ENCODE data around the gene CALML6.
A peak's percentile ranks its signal among the peaks of the same experiment; 100 is the strongest.

CALML6 gene

DNA sequence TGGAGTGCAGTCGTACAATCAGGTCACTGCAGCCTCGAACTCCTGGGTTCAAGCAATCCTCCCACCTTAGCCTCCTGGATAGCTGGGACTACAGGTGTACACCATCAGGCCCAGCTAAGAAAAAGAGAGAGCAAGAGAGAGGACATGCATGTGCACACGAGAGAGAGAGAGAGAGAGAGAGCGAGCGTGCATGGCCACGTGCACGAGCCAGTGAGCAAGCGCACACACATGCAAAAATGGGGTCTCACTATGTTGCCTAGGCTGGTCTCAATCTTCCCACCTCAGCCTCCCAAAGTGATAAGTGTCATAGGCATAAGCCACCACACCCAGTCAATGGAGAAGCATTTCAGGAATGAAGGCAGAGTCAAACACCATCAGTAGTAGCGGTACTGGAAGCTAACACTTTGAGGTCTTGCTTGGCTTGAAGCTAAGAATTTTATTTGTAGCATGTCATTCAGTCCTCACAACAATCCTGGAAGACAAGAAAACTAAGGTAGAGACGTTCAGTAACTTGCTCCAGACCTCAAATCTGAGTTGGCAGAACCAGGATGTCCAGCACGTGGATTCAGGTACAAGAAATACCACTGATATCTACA is 38.6 kb upstream of the CALML6 start:
- TF ChIP-seq, protein P1, sequence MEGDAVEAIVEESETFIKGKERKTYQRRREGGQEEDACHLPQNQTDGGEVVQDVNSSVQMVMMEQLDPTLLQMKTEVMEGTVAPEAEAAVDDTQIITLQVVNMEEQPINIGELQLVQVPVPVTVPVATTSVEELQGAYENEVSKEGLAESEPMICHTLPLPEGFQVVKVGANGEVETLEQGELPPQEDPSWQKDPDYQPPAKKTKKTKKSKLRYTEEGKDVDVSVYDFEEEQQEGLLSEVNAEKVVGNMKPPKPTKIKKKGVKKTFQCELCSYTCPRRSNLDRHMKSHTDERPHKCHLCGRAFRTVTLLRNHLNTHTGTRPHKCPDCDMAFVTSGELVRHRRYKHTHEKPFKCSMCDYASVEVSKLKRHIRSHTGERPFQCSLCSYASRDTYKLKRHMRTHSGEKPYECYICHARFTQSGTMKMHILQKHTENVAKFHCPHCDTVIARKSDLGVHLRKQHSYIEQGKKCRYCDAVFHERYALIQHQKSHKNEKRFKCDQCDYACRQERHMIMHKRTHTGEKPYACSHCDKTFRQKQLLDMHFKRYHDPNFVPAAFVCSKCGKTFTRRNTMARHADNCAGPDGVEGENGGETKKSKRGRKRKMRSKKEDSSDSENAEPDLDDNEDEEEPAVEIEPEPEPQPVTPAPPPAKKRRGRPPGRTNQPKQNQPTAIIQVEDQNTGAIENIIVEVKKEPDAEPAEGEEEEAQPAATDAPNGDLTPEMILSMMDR (conservative IDR thresholded peaks at IDR 0.05) = no peak
- H3K27ac ChIP-seq = 0 out of 2 replicates have a peak overlapping the region, but pooled peaks have one; percentile 4

DNA sequence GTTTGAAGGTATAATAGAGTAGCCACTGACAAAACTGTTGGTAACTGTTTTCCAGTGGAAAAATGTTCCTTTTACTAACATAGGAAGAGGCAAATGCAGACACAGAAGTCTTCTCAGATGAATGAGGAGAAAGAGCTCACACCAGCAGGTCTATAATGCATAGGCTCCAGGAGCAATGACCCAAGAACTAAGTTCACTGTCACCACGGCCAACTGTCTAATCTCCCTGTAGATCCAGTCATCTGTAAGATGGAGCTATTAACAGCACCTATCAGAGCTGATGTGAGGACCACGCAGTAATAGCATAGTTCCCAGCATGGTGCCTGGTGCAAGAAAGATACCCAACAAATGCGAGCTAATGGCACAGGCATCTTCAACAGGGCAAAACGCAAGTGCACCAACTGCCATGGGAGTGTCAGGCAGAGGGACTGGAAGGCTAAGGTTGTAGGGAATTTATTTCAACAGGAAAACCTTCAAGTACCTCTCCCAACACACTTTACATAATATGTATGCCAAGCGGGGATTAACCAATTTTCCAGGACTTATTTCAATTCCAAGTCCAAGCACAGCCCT is 37.1 kb upstream of the CALML6 start:
- no peak overlapping the region for H3K27ac ChIP-seq
- TF ChIP-seq, protein P1 (conservative IDR thresholded peaks at IDR 0.05) = no peak

DNA sequence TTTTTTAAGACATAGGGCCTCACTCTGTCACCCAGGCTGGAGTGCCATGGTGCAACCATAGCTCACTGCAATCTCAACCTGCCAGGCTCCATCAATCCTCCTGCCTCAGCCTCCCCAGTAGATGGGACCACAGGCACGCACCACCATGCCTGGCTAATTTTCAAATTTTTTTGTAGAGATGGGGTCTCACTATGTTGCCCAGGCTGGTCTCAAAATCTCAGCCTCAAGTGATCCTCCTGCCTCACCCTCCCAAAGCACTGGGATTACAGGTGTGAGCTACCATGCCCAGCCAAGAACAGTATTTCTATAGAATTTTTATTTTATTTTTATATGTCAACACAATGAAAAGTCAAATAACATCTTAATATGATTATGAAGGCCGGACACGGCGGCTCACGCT is 35.1 kb upstream of the CALML6 start:
- TF ChIP-seq, protein P1 (conservative IDR thresholded peaks at IDR 0.05) = no peak
- no peak overlapping the region for H3K27ac ChIP-seq

DNA sequence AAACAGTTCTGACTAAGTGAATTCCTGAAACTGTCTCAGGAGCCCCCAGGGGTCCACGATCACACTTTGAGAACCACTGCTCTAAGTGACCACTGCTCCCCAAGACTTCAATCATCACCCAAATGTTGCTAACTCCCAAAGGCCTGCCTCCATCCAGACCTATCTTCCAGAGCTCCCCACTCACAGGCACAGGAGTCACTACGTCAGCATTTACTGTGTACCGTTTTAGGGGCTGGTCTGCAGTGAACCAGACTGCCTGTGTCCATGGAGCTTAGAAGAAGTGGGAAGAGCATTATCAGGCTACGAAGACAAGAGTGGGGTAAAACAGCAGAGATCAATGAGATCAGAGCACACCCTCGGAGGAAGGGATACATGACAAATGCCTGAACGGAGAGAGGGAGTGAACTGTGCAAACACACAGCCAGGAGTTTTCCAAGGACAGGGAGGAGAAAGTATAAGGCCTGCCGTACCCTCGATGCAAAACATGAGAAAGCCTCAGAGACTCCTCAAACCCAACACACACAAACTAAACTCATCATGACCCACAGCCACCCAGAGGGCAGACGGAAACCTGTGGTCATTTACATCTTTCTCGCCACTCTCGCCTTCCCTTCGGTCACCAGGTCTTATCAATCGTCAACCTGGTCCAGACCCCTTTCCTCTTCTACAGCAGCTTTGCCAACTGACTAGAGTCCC is 34.3 kb upstream of the CALML6 start:
- TF ChIP-seq, protein P1 (conservative IDR thresholded peaks at IDR 0.05) = no peak
- H3K27ac ChIP-seq = no peak overlapping the region

DNA sequence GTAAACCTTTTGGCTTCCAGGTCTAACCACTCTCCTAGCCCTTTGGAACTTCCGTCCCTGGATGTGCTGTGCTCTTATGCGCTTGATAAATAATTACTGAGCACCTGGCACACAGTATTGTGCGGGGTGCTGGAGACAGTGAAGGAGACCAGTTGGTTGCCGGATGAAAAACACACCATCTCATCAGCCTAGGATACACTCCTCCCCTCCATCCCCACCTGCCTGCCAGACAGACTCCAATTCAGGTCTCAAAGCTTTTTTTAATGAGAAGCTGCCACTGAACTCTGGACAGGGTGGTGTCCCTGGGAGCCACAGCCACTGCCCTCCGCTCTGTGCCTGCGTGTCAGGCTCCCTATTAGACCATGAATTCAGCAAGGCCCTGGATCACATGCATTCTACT is 33.3 kb upstream of the CALML6 start:
- H3K27ac ChIP-seq = peak overlapping the region; percentile 40
- TF ChIP-seq, protein P1 (conservative IDR thresholded peaks at IDR 0.05) = no peak

DNA sequence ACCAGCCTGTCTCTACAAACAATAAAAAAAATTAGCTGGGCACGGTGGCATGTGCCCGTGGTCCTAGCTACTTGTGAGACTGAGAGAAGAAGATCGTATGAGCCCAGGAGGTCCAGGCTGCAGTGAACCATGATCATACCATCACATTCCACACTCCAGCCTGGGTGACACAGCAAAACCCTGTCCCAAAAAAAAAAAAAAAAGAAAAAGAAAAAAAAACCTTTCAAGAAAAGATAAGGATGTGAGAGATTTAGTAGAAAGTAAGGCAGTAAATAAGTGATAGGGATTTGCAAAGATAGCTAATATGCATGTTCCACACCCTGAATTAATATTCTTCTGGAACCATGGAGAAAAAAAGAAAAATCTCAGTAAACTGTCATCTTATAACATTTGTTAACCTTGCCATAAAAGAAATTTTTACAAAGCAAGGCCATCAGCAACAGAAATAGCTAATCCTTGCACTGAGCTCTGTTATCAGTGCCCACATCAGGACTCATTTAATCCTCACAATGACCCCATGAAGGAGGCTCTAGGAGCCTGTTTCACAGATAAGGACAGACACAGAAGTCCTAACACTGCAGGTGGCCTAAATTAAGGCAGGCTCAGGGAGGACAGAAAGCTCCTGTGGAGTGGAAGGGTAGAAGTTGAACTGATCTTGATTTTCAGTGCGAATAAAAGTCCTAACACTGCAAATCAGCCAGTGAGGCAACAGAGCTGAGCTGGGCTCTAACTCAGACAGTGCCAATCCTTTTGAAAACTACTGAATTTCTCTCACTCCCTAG is 31.8 kb upstream of the CALML6 start:
- TF ChIP-seq, protein P1 (conservative IDR thresholded peaks at IDR 0.05) = no peak
- H3K27ac ChIP-seq = peak overlapping the region; percentile 40

DNA sequence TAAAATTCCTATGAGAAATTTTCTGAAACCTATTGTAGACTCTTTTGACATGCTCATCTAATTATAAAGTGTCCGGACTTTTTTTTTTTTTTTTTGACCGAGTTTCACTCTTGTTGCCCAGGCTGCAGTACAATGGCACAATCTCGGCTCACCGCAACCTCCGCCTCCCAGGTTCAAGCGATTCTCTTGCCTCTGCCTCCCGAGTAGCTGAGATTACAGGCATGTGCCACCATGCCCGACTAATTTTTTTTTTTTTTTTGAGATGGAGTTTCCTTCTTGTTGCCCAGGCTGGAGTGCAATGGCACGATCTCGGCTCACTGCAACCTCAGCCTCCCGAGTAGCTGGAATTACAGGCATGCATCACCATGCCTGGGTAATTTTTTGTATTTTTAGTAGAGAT is 31.2 kb upstream of the CALML6 start:
- peak overlapping the region; percentile 40 for H3K27ac ChIP-seq
